Tibial artery (tissue), 4 donors: ENCODE data around the gene NSMF.
A peak's percentile ranks its signal among the peaks of the same experiment; 100 is the strongest.

ENCODE experiments used
- DNase-seq, 2 donors: peaks; one replicate each; pipeline ENCODE4 v3.0.0-alpha.2; 2019
- H3K27ac ChIP-seq, 2 donors: fragments of 200-600 bp; sonication (generic) in 1 of 2; 1 replicate in 1 of 2; 2 replicates in 1 of 2; pipeline ENCODE4 v1.5.1; 2018 to 2019; ENCODE audit warnings: mild to moderate bottlenecking in 1 of 2
- H3K27me3 ChIP-seq, 2 donors: fragments of 200-600 bp; sonication (generic) in 1 of 2; one replicate each; pipeline versions ENCODE4 v1.5.1 to v1.6.0; 2016 to 2019
- H3K36me3 ChIP-seq, 3 donors: fragments of 200-600 bp; sonication (generic) in 2 of 3; one replicate each; pipeline ENCODE4 v1.5.1; 2016 to 2019; ENCODE audit warnings: mild to moderate bottlenecking in 2 of 3
- H3K4me1 ChIP-seq, 4 donors: fragments of 200-600 bp; sonication (generic) in 2 of 4; 1 replicate in 3 of 4; 2 replicates in 1 of 4; pipeline ENCODE4 v1.5.1; 2016 to 2019
- H3K4me3 ChIP-seq, 2 donors: fragments of 200-600 bp; sonication (generic) in 1 of 2; 1 replicate in 1 of 2; 2 replicates in 1 of 2; pipeline ENCODE4 v1.5.1; 2018 to 2019; ENCODE audit warnings: mild to moderate bottlenecking in 2 of 2
- H3K9me3 ChIP-seq, 3 donors: fragments of 200-600 bp; sonication (generic) in 1 of 3; one replicate each; pipeline ENCODE4 v1.5.1; 2016 to 2019
- intact Hi-C: fragments of 100-400 bp; cut with DNase I; formaldehyde crosslinking; loops from one replicate; pipeline ENCODE4 v1.15.0; 2023; ENCODE audit warnings: low total_unique reads
- TF ChIP-seq, protein P1 (sequence below), 2 experiments: fragments of 200-600 bp in 1 of 2; fragments of 450-650 bp in 1 of 2; IDR thresholded peaks; one replicate each; pipeline ENCODE4 v1.5.1; 2017 to 2019; ENCODE audit warnings: antibody characterized with exemption in 2 of 2, mild to moderate bottlenecking in 1 of 2, moderate library complexity in 1 of 2

Gene NSMF

DNA sequence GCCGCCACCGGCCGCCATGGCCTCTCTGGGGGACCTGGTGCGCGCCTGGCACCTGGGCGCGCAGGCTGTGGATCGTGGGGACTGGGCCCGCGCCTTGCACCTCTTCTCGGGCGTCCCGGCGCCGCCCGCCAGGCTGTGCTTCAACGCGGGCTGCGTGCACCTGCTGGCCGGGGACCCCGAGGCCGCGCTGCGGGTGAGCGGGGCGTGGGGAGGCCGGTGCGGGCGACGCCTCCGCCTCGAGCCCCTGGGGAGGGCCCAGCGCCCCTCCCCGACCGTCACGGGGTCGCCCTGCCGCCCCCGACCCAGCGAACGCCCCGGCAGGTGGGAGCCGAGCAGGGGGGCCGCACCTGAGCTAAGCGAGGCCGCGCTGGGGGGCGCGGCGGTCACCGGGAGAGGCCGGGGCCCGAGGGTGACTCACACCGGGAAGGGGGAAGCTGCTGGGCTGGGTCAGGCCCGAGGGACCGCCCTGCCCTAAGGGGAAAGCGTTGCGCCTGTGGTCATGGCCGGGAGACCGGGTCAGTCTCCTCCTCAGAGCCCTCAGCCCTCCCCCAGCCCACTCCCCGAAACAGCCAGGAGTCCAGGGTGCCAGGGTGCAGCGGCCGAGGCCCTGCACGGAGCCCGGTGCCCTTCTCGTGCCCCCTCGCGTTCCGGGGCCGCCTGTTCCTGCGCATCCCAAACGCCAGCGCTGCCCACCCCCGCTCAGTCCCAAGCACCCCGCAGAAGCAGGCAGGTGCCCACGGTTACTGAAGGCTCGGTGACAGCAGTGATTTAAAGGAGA, 35.4 kb downstream of the NSMF start:
- Histone ChIP-seq H3K9me3 (no peaks in the 10 kb centered on the region), H3K27me3 (no peaks in the 10 kb centered on the region), H3K27ac (peak overlapping the region; percentile 66), H3K36me3 (no peaks in the 10 kb centered on the region), H3K4me3 (peak overlapping the region; percentile 72 to 83), H3K4me1 (peaks cover 0 to 23% (median 17%) of the 10 kb centered on the region in 4 donors)
- intact Hi-C loops: loop anchor here (5.0 kb wide), 1 partner anchor 536 kb away; the partner anchor contains the start of gene TRAF2
- no peak for DNase-seq
- TF ChIP-seq, protein P1, sequence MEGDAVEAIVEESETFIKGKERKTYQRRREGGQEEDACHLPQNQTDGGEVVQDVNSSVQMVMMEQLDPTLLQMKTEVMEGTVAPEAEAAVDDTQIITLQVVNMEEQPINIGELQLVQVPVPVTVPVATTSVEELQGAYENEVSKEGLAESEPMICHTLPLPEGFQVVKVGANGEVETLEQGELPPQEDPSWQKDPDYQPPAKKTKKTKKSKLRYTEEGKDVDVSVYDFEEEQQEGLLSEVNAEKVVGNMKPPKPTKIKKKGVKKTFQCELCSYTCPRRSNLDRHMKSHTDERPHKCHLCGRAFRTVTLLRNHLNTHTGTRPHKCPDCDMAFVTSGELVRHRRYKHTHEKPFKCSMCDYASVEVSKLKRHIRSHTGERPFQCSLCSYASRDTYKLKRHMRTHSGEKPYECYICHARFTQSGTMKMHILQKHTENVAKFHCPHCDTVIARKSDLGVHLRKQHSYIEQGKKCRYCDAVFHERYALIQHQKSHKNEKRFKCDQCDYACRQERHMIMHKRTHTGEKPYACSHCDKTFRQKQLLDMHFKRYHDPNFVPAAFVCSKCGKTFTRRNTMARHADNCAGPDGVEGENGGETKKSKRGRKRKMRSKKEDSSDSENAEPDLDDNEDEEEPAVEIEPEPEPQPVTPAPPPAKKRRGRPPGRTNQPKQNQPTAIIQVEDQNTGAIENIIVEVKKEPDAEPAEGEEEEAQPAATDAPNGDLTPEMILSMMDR (IDR thresholded peaks at IDR 0.05): no peak

DNA sequence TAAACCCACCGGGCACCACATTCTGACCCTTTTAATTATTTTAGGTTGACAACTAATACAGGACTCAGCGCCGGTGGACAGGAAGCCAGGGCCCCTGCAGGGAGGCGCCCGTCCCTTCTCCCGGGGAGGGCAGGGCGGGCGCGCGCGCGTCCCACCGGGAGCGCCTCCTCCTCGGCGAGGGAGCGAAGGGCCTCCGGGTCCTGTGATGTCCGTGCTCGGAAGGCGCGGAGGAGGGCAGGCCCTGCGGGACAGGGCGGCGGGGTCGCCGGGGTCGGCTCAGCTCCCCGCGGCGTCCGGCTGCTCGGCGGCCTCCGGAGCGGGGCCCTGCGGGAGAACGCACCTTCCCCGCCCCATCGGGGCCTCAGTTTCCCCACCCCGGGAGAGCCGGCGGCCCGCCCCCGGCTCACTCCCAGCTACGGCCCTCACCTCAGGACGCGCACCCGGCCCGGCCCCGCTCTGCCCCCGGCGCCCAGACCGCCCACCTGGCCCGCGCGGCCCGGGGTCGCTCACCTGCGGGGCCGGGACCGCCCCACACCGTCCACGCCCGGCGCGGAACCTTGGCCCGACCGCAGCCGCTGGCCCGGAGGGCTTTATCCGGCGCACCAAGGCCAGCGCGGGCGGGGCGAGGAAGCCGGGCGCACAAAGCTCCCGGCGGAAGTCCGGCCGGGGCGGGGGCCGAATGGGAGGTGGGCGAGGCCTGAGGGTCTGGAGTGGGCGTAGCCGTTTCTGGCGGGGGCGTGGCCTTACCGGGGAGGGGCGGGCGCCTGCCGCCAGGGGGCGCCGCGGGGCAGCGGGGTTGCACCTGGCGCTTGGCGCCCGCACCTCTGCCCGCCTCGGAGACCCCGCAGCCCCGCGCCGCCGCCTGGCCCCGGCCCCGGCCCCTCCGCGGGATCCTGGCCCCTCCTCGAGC, 36.3 kb downstream of the NSMF start, which contains the start of the genes EXD3 and NOXA1:
TSS of gene EXD3 (minus strand) at position 559 of the 910 bp plus-strand sequence. CDS start 27,805 bp downstream, outside the sequence.
TSS of gene NOXA1 (plus strand) at position 790 of the 910 bp plus-strand sequence. CDS start 137 bp downstream, outside the sequence.
- peak; percentile 85 to 94 for DNase-seq
- Histone ChIP-seq H3K4me1 (peaks cover 0 to 26% (median 18%) of the 10 kb centered on the region in 4 donors), H3K4me3 (peak within 1 kb of the TSS; percentile 72 to 83), H3K27me3 (no peaks in the 10 kb centered on the region), H3K27ac (peak within 1 kb of the TSS; percentile 66), H3K36me3 (no peaks in the 10 kb centered on the region), H3K9me3 (no peaks in the 10 kb centered on the region)
- intact Hi-C loops: loop anchor here (5.0 kb wide), 1 partner anchor 536 kb away; the partner anchor contains the start of gene TRAF2
- TF ChIP-seq, protein P1 (IDR thresholded peaks at IDR 0.05): peak; percentile 56 to 81

DNA sequence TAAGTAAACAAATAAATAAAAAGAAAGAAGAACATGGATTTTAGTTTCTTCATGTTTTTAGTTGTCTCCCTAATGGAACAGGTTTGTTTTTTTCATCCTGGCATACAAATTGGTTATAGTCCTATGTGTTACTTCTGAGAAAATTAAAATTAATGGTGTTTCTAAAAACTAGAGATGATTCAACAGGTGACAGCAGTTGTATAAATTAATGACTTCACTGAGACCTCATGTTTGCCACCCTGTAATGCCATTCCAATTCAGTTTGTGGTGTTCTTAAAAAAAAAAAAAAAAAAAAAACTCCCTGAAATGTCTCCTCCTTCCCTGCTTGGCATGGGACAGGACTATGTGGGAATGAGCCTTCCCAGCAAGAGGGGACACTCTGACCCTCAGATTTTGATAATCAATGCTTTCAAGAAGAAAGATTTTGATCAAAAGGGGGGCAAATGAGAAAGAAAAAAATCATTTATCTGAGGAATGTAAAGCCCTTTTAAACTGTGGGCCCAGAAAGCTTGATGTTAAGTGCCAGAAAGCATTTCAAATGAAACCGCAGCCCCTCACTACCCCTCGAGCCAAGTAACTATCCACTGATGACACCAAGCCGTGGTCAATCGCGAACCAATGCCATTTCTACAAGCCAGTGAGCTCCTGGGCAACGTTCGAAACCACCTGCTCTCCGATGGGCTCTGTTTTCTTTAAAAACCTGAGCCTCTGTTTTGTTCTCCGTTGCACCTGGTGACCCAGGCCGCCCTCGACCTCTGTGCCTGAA, 37.1 kb downstream of the NSMF start:
- no peaks in the 10 kb centered on the region for H3K27me3 ChIP-seq
- TF ChIP-seq, protein P1 (IDR thresholded peaks at IDR 0.05): no peak
- peaks cover 0 to 29% (median 21%) of the 10 kb centered on the region in 4 donors for H3K4me1 ChIP-seq
- DNase-seq: no peak
- intact Hi-C loops: loop anchor here (5.0 kb wide), 1 partner anchor 535 kb away; the partner anchor contains the start of gene TRAF2
- peak overlapping the region; percentile 61 to 66 for H3K27ac ChIP-seq
- no peaks in the 10 kb centered on the region for H3K9me3 ChIP-seq
- H3K4me3 ChIP-seq: peak overlapping the region; percentile 72 to 83
- no peaks in the 10 kb centered on the region for H3K36me3 ChIP-seq

DNA sequence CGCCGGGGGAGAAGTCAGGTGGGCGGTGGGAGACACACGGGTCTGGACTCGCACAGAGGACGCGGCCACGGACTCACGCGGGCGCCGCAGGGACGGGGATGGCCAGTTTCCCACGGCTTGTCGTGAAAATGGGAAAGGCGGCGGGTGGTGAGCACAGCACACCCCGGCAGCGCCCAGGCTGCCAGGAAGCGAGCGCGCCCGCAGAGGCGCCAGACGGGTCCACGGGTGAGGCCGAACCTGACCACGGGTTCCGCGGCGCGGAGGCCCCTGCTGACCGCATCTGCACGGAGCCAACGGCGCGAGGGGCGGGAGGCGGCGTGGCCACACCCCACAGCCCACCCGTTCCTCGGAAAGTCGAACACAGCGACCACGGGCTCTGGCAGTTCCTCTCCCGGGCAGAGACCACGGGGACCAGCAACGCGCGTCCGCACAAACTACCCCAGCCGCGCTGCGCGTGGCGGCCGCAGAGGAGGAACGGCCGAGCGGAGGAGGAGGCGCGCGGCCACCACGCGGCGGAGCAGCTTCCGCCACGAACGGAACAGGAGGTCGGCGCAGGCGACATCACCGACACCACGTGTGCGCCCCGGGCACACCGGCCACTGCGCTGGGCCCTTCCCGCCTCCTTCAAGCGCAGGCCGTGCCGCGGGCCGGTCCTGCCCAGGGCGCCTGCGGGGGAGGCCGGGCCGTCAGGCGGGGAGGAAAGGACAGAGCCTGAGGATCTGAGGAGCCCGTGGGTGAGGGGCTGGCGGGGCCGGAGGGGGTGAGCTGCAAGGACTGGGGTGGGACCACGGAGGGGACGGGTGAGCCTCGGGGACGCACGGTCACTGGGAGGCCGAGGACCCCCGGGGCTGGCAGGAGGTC, 41.7 kb downstream of the NSMF start:
- Histone ChIP-seq H3K4me1 (peaks cover 0 to 36% (median 17%) of the 10 kb centered on the region in 4 donors), H3K27ac (no peak overlapping the region), H3K4me3 (peak overlapping the region; percentile 24), H3K9me3 (no peaks in the 10 kb centered on the region), H3K36me3 (no peaks in the 10 kb centered on the region), H3K27me3 (no peaks in the 10 kb centered on the region)
- intact Hi-C loops: no loop called here
- TF ChIP-seq, protein P1 (IDR thresholded peaks at IDR 0.05): no peak
- no peak for DNase-seq
